Hepatocyte (in vitro differentiated cells): ENCODE data around the gene PMEPA1. TPM values are rescaled to one million over a fixed set of nuclear protein-coding genes. Genes with fewer than 3 reads are reported as not detected.

ENCODE experiments used
- DNase-seq: peaks from one replicate; pipeline ENCODE4 v3.0.0-alpha.2; 2016; ENCODE audit warnings: low spot score
- H2AFZ ChIP-seq: fragments of 200-600 bp; sonication (generic); 2 replicates; pipeline ENCODE4 v1.6.0; 2016; ENCODE audit warnings: antibody characterized with exemption, mild to moderate bottlenecking
- H3K27ac ChIP-seq: fragments of 200-600 bp; sonication (generic); 2 replicates; pipeline ENCODE4 v1.5.1; 2016; ENCODE audit warnings: mild to moderate bottlenecking
- H3K27me3 ChIP-seq: fragments of 200-600 bp; sonication (generic); 2 replicates; pipeline ENCODE4 v1.6.1; 2016
- H3K36me3 ChIP-seq: fragments of 200-600 bp; sonication (generic); replicated peaks from 2 replicates; pipeline ENCODE4 v1.5.1; 2016; ENCODE audit warnings: low read depth; ENCODE audit not compliant: insufficient read depth
- H3K4me1 ChIP-seq: fragments of 200-600 bp; sonication (generic); 2 replicates; pipeline ENCODE4 v1.5.1; 2016; ENCODE audit warnings: mild to moderate bottlenecking, moderate library complexity; ENCODE audit not compliant: insufficient read depth
- H3K4me2 ChIP-seq: fragments of 200-600 bp; sonication (generic); 2 replicates; pipeline ENCODE4 v1.6.0; 2016
- H3K4me3 ChIP-seq: fragments of 200-600 bp; sonication (generic); 2 replicates; pipeline ENCODE4 v1.5.1; 2016; ENCODE audit warnings: mild to moderate bottlenecking
- H3K79me2 ChIP-seq: fragments of 200-600 bp; sonication (generic); 2 replicates; pipeline ENCODE4 v1.6.0; 2017; ENCODE audit warnings: mild to moderate bottlenecking
- H3K9me2 ChIP-seq: fragments of 200-600 bp; sonication (generic); replicated peaks from 2 replicates; pipeline ENCODE4 v1.6.0; 2017; ENCODE audit warnings: mild to moderate bottlenecking; ENCODE audit not compliant: insufficient read depth
- H3K9me3 ChIP-seq: fragments of 200-600 bp; sonication (generic); 2 replicates; pipeline ENCODE4 v1.5.1; 2016; ENCODE audit warnings: low read depth, mild to moderate bottlenecking
- H4K20me1 ChIP-seq: fragments of 200-600 bp; sonication (generic); 2 replicates; pipeline ENCODE4 v1.6.0; 2016; ENCODE audit warnings: mild to moderate bottlenecking; ENCODE audit not compliant: insufficient read depth, poor library complexity, severe bottlenecking
- CTCF ChIP-seq: fragments of 200-600 bp; sonication (generic); IDR thresholded peaks from 2 replicates; pipeline ENCODE4 v1.5.1; 2016; ENCODE audit warnings: antibody characterized with exemption, mild to moderate bottlenecking; ENCODE audit not compliant: poor library complexity
- EZH2 ChIP-seq: fragments of 200-600 bp; sonication (generic); IDR thresholded peaks from 2 replicates; pipeline ENCODE4 v1.6.1; 2016; ENCODE audit warnings: antibody characterized with exemption, mild to moderate bottlenecking, borderline replicate concordance
- EZH2phosphoT487 ChIP-seq: fragments of 200-600 bp; sonication (generic); IDR thresholded peaks from one replicate; pipeline ENCODE4 v1.6.1; 2018; ENCODE audit warnings: antibody characterized with exemption, mild to moderate bottlenecking, low read depth, moderate library complexity; ENCODE audit not compliant: unreplicated experiment, severe bottlenecking
- WGBS: methylation state at CpG from one replicate; pipeline ENCODE4 v1.1.6; 2016; ENCODE audit warnings: low lambda C conversion rate; ENCODE audit errors: missing lambda C conversion rate; 5-methylcytosine and 5-hydroxymethylcytosine counted together
- polyA plus RNA-seq: library from polyadenylated mRNA; unstranded; fragments of >200 nt; fragmentation: Nextera tagmentation; extraction: Ambion mirVana; gene quantifications from 2 replicates; pipeline ENCODE4 v1.2.1, GENCODE V29; 2016
- total RNA-seq: library from RNA; depleted of rRNA; stranded (reverse); fragments of >200 nt; gene quantifications from 2 replicates; pipeline ENCODE4 v1.2.3, GENCODE V29; 2014

PMEPA1 gene
- total and polyA plus RNA-seq, 2 experiments from 2014 or later = 6.8 to 40.3 TPM

DNA sequence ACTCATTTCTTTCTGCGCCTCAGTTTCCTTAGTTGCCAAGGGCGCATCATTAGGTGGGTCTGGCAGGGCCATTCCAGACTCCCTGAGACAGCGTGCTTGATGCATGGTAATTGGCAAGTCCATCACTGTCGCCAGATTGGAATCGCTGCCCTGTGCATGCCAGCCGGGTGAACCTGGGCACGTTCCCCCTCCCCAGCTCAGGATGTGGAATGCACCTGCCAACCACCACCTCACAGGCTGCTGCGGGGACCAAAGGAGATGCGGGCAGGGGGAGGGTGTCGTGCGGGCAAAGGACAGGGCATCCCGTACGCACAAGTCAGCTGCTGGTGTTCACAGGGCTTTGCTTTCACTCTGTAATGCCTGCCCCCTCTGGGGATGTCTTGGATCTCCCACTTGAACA lies 36.4 kb upstream of the PMEPA1 start:
- no peak for TF ChIP-seq CTCF
- no peak for TF ChIP-seq EZH2phosphoT487
- TF ChIP-seq EZH2 = no peak
- no peak overlapping the region for H3K4me2 ChIP-seq
- DNase-seq = no peak
- H3K27me3 ChIP-seq = no peaks in the 10 kb centered on the region
- WGBS = over 99% methylated on average over 13 of the region's 13 CpGs
- H3K36me3 ChIP-seq = no peaks in the 10 kb centered on the region
- H3K9me2 ChIP-seq = no peaks in the 10 kb centered on the region
- no peak overlapping the region for H2AFZ ChIP-seq
- H3K4me1 ChIP-seq = peaks cover 18% of the 10 kb centered on the region
- no peaks in the 10 kb centered on the region for H3K9me3 ChIP-seq
- no peaks in the 10 kb centered on the region for H3K79me2 ChIP-seq
- no peaks in the 10 kb centered on the region for H4K20me1 ChIP-seq
- H3K4me3 ChIP-seq = no peak overlapping the region
- H3K27ac ChIP-seq = no peak overlapping the region

DNA sequence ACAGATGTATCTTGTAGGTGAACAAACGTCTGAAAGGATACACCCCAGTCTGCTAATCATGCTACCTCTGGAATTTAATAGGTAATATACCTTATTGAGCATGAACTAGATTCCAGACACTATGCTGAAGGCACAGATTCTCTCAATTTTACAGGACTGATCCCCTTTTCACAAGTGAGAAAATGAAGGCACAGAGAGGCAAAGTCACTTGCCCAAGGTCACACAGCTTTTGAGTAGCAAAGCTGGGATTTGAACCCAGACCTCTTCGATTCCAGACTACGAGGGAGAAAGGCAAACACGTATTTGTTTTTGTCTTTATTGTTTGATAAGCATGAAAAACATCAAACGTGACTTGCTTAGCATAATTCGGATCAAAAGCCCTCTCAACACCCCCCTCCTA lies 34.4 kb upstream of the PMEPA1 start:
- no peaks in the 10 kb centered on the region for H3K9me3 ChIP-seq
- no peaks in the 10 kb centered on the region for H3K36me3 ChIP-seq
- H3K27ac ChIP-seq = no peak overlapping the region
- 84% methylated on average over 6 of the region's 6 CpGs for WGBS
- TF ChIP-seq EZH2 = no peak
- TF ChIP-seq CTCF = no peak
- no peak for TF ChIP-seq EZH2phosphoT487
- no peak for DNase-seq
- no peak overlapping the region for H3K4me2 ChIP-seq
- no peaks in the 10 kb centered on the region for H3K9me2 ChIP-seq
- peaks cover 17% of the 10 kb centered on the region for H3K4me1 ChIP-seq
- H2AFZ ChIP-seq = no peak overlapping the region
- no peaks in the 10 kb centered on the region for H3K27me3 ChIP-seq
- H3K4me3 ChIP-seq = no peak overlapping the region
- H4K20me1 ChIP-seq = no peaks in the 10 kb centered on the region
- no peaks in the 10 kb centered on the region for H3K79me2 ChIP-seq

GRCh38 chr20:57743450-57744095 lies 33.8 kb upstream of the PMEPA1 start:
- Histone ChIP-seq H3K4me1 (peaks cover 14% of the 10 kb centered on the region), H3K79me2 (no peaks in the 10 kb centered on the region), H3K27me3 (no peaks in the 10 kb centered on the region), H3K9me2 (no peaks in the 10 kb centered on the region), H3K9me3 (no peaks in the 10 kb centered on the region), H4K20me1 (no peaks in the 10 kb centered on the region), H3K4me3 (no peak overlapping the region), H3K4me2 (no peak overlapping the region), H2AFZ (no peak overlapping the region), H3K27ac (no peak overlapping the region), H3K36me3 (no peaks in the 10 kb centered on the region)
- TF ChIP-seq CTCF (no peak), EZH2phosphoT487 (no peak), EZH2 (no peak)
- WGBS = 70% methylated on average over 10 of the region's 10 CpGs
- DNase-seq = no peak
